ENCODE data around the gene NAA10. TPM values are rescaled to one million over a fixed set of nuclear protein-coding genes. Genes with fewer than 3 reads are reported as not detected.
A peak's percentile ranks its signal among the peaks of the same experiment; 100 is the strongest.

Gene NAA10
- total RNA-seq, 1 experiment from 2014 or later, result 107 TPM

- 0 out of 2 replicates have a peak overlapping the region, but pooled peaks have one; percentile 60 for H3K27ac Mint-ChIP-seq
- no peaks in the 10 kb centered on the region for H3K9me3 Mint-ChIP-seq
- POLR2A ChIA-PET, result interaction anchor here (0.8 to 1.0 kb wide), 2 partner anchors 14 to 22 kb away, joined by 3 to 5 read pairs; partner anchors contain the start of gene NAA10
- H3K4me1 Mint-ChIP-seq, result peaks cover 14% of the 10 kb centered on the region
- no peaks in the 10 kb centered on the region for H3K27me3 Mint-ChIP-seq (ENCODE audit: low read depth)
- H3K36me3 Mint-ChIP-seq, result peaks cover 19% of the 10 kb centered on the region
- ATAC-seq (no peak), DNase-seq (ENCODE audit: low spot score) (no peak)
- TF ChIP-seq STAT6 (CRISPR knock-in tag; conservative IDR thresholded peaks at IDR 0.05; ENCODE audit: low read depth), result no peak
- no peak for TF ChIP-seq AR (CRISPR knock-in tag; IDR thresholded peaks at IDR 0.05)
- no peak for TF ChIP-seq MAX (CRISPR knock-in tag; IDR thresholded peaks at IDR 0.05)
- TF ChIP-seq, protein P1, sequence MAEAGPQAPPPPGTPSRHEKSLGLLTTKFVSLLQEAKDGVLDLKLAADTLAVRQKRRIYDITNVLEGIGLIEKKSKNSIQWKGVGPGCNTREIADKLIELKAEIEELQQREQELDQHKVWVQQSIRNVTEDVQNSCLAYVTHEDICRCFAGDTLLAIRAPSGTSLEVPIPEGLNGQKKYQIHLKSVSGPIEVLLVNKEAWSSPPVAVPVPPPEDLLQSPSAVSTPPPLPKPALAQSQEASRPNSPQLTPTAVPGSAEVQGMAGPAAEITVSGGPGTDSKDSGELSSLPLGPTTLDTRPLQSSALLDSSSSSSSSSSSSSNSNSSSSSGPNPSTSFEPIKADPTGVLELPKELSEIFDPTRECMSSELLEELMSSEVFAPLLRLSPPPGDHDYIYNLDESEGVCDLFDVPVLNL (CRISPR knock-in tag; IDR thresholded peaks at IDR 0.05; ENCODE audit: borderline replicate concordance, low read depth), result no peak
- no peak for TF ChIP-seq HMGA2 (CRISPR knock-in tag; IDR thresholded peaks at IDR 0.05)
- TF ChIP-seq ZNF121 (CRISPR knock-in tag; IDR thresholded peaks at IDR 0.05), result no peak
- TF ChIP-seq ZMAT4 (CRISPR knock-in tag; IDR thresholded peaks at IDR 0.05), result no peak
- no peak overlapping the region for H3K4me3 Mint-ChIP-seq
- CTCF ChIA-PET, result interaction anchor here (1.3 to 7.3 kb wide), 5 partner anchors 10 to 63 kb away, joined by 4 to 116 read pairs (median 7); partner anchors contain the start of genes ARHGAP4 and L1CAM
Measured at GRCh38 chrX:153948847-153949805, 14.3 kb upstream of the NAA10 start.

DNA sequence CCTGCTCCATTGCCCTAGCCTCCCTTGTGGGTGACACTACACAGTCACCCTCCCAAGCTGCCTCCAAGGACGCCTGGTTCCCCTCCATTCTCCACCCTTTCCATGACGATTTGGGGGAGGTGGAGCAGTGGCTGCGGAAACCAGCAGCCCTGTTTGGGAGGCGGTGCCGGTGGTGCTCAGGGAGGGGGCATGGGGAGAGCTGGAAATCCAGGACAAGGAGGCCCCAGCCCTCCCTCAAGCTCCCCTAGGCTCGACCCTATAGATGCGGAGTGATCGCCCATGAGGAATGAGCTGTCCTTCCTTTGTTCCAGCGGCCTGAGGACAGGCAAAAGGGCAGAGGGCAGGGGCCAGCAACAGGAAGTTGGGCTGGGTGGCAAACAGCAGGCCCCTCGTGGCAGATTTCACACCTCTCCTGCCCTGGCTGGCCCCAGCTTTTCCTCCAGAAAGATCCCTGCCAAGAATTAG is 13.2 kb upstream of the NAA10 start:
- Mint-ChIP-seq H3K36me3 (peaks cover 18% of the 10 kb centered on the region), H3K9me3 (no peaks in the 10 kb centered on the region), H3K4me3 (no peak overlapping the region), H3K27ac (peak overlapping the region; percentile 89), H3K4me1 (peaks cover 14% of the 10 kb centered on the region), H3K27me3 (ENCODE audit: low read depth) (no peaks in the 10 kb centered on the region)
- no peak for TF ChIP-seq HMGXB4 (CRISPR knock-in tag; IDR thresholded peaks at IDR 0.05)
- TF ChIP-seq, protein P2, sequence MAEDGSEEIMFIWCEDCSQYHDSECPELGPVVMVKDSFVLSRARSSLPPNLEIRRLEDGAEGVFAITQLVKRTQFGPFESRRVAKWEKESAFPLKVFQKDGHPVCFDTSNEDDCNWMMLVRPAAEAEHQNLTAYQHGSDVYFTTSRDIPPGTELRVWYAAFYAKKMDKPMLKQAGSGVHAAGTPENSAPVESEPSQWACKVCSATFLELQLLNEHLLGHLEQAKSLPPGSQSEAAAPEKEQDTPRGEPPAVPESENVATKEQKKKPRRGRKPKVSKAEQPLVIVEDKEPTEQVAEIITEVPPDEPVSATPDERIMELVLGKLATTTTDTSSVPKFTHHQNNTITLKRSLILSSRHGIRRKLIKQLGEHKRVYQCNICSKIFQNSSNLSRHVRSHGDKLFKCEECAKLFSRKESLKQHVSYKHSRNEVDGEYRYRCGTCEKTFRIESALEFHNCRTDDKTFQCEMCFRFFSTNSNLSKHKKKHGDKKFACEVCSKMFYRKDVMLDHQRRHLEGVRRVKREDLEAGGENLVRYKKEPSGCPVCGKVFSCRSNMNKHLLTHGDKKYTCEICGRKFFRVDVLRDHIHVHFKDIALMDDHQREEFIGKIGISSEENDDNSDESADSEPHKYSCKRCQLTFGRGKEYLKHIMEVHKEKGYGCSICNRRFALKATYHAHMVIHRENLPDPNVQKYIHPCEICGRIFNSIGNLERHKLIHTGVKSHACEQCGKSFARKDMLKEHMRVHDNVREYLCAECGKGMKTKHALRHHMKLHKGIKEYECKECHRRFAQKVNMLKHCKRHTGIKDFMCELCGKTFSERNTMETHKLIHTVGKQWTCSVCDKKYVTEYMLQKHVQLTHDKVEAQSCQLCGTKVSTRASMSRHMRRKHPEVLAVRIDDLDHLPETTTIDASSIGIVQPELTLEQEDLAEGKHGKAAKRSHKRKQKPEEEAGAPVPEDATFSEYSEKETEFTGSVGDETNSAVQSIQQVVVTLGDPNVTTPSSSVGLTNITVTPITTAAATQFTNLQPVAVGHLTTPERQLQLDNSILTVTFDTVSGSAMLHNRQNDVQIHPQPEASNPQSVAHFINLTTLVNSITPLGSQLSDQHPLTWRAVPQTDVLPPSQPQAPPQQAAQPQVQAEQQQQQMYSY (CRISPR knock-in tag; IDR thresholded peaks at IDR 0.05), result peak; percentile 65
- ChIA-PET POLR2A (interaction anchor here (1.0 kb wide), 1 partner anchor 23 kb away, joined by 3 read pairs; the partner anchor contains the start of gene HCFC1), CTCF (interaction anchor here (0.8 to 7.3 kb wide), 12 partner anchors 9 to 203 kb away, joined by 3 to 116 read pairs (median 6); partner anchors contain the start of genes ARHGAP4, L1CAM and SSR4)
- DNase-seq (ENCODE audit: low spot score), result no peak
- no peak for ATAC-seq
